GM12874 (cell line): Measurements from ENCODE around the gene RAP1GAP.

Source experiments
- CTCF ChIP-seq: IDR thresholded peaks from 2 replicates; pipeline ENCODE4 v1.5.1; 2011; ENCODE audit warnings: low read depth, mild to moderate bottlenecking, control low read depth, low read length, moderate library complexity; ENCODE audit not compliant: insufficient read depth

RAP1GAP gene

GRCh38 chr1:21576798-21577187, 92.4 kb downstream of the RAP1GAP start:
- TF ChIP-seq CTCF, result no peak

- TF ChIP-seq CTCF, result no peak
Measured at GRCh38 chr1:21576031-21576797, 92.9 kb downstream of the RAP1GAP start.

- TF ChIP-seq CTCF, result no peak
Measured at GRCh38 chr1:21575351-21575942, 93.7 kb downstream of the RAP1GAP start.

GRCh38 chr1:21574466-21575151, 94.5 kb downstream of the RAP1GAP start:
- TF ChIP-seq CTCF, result no peak

GRCh38 chr1:21573971-21574465, 95.1 kb downstream of the RAP1GAP start:
- peak; percentile 39 for TF ChIP-seq CTCF

- TF ChIP-seq CTCF, result no peak
Measured at GRCh38 chr1:21573475-21573874, 95.7 kb downstream of the RAP1GAP start.

- no peak for TF ChIP-seq CTCF
Measured at GRCh38 chr1:21572735-21573277, 96.4 kb downstream of the RAP1GAP start.
